ENCODE data around the gene TXNL4A.

TXNL4A gene

GRCh38 chr18:79979843-79980242 lies 8.5 kb downstream of the TXNL4A start:
- peaks cover 0 to 4% of the 10 kb centered on the region in 2 donors for H3K4me1 ChIP-seq (ENCODE audit: control insufficient read depth in 2 of 2, insufficient read depth in 2 of 2, low read length in 2 of 2)
- no peak overlapping the region for H3K27ac ChIP-seq (ENCODE audit: low read depth in 2 of 2, low read length in 2 of 2)
- no peaks in the 10 kb centered on the region for H3K9me3 ChIP-seq (ENCODE audit: control insufficient read depth in 2 of 2, low read length in 2 of 2)
- H3K36me3 ChIP-seq (ENCODE audit: control insufficient read depth in 2 of 2, insufficient read depth in 2 of 2, low read length in 2 of 2), result peaks cover 3 to 11% of the 10 kb centered on the region in 2 donors
- no peak overlapping the region for H3K9ac ChIP-seq (ENCODE audit: low read depth in 1 of 2, low read length in 2 of 2)
- H3K27me3 ChIP-seq (ENCODE audit: control insufficient read depth in 2 of 2, insufficient read depth in 2 of 2, low read length in 2 of 2), result no peaks in the 10 kb centered on the region
- H3K4me3 ChIP-seq (ENCODE audit: low read length in 2 of 2), result no peak overlapping the region

GRCh38 chr18:79975985-79976680 lies 12.2 kb downstream of the TXNL4A start:
- Histone ChIP-seq H3K4me3 (ENCODE audit: low read length in 2 of 2) (no peak overlapping the region), H3K9ac (ENCODE audit: low read depth in 1 of 2, low read length in 2 of 2) (no peak overlapping the region), H3K36me3 (ENCODE audit: control insufficient read depth in 2 of 2, insufficient read depth in 2 of 2, low read length in 2 of 2) (peaks cover 14 to 27% of the 10 kb centered on the region in 2 donors), H3K4me1 (ENCODE audit: control insufficient read depth in 2 of 2, insufficient read depth in 2 of 2, low read length in 2 of 2) (peaks cover 6 to 14% of the 10 kb centered on the region in 2 donors), H3K27ac (ENCODE audit: low read depth in 2 of 2, low read length in 2 of 2) (no peak overlapping the region), H3K9me3 (ENCODE audit: control insufficient read depth in 2 of 2, low read length in 2 of 2) (no peaks in the 10 kb centered on the region), H3K27me3 (ENCODE audit: control insufficient read depth in 2 of 2, insufficient read depth in 2 of 2, low read length in 2 of 2) (no peaks in the 10 kb centered on the region)

GRCh38 chr18:79975043-79975442 lies 13.3 kb downstream of the TXNL4A start:
- Histone ChIP-seq H3K9me3 (ENCODE audit: control insufficient read depth in 2 of 2, low read length in 2 of 2) (no peaks in the 10 kb centered on the region), H3K4me1 (ENCODE audit: control insufficient read depth in 2 of 2, insufficient read depth in 2 of 2, low read length in 2 of 2) (peaks cover 6 to 14% of the 10 kb centered on the region in 2 donors), H3K9ac (ENCODE audit: low read depth in 1 of 2, low read length in 2 of 2) (no peak overlapping the region), H3K36me3 (ENCODE audit: control insufficient read depth in 2 of 2, insufficient read depth in 2 of 2, low read length in 2 of 2) (peaks cover 23 to 36% of the 10 kb centered on the region in 2 donors), H3K27ac (ENCODE audit: low read depth in 2 of 2, low read length in 2 of 2) (no peak overlapping the region), H3K27me3 (ENCODE audit: control insufficient read depth in 2 of 2, insufficient read depth in 2 of 2, low read length in 2 of 2) (no peaks in the 10 kb centered on the region), H3K4me3 (ENCODE audit: low read length in 2 of 2) (no peak overlapping the region)

GRCh38 chr18:79974025-79974654 lies 14.2 kb downstream of the TXNL4A start:
- Histone ChIP-seq H3K4me1 (ENCODE audit: control insufficient read depth in 2 of 2, insufficient read depth in 2 of 2, low read length in 2 of 2) (peaks cover 6 to 14% of the 10 kb centered on the region in 2 donors), H3K27ac (ENCODE audit: low read depth in 2 of 2, low read length in 2 of 2) (no peak overlapping the region), H3K9me3 (ENCODE audit: control insufficient read depth in 2 of 2, low read length in 2 of 2) (no peaks in the 10 kb centered on the region), H3K36me3 (ENCODE audit: control insufficient read depth in 2 of 2, insufficient read depth in 2 of 2, low read length in 2 of 2) (peaks cover 24 to 38% of the 10 kb centered on the region in 2 donors), H3K4me3 (ENCODE audit: low read length in 2 of 2) (no peak overlapping the region), H3K27me3 (ENCODE audit: control insufficient read depth in 2 of 2, insufficient read depth in 2 of 2, low read length in 2 of 2) (no peaks in the 10 kb centered on the region), H3K9ac (ENCODE audit: low read depth in 1 of 2, low read length in 2 of 2) (no peak overlapping the region)

GRCh38 chr18:79973517-79973916 lies 14.8 kb downstream of the TXNL4A start:
- peaks cover 6 to 14% of the 10 kb centered on the region in 2 donors for H3K4me1 ChIP-seq (ENCODE audit: control insufficient read depth in 2 of 2, insufficient read depth in 2 of 2, low read length in 2 of 2)
- H3K4me3 ChIP-seq (ENCODE audit: low read length in 2 of 2), result no peak overlapping the region
- H3K9ac ChIP-seq (ENCODE audit: low read depth in 1 of 2, low read length in 2 of 2), result no peak overlapping the region
- H3K9me3 ChIP-seq (ENCODE audit: control insufficient read depth in 2 of 2, low read length in 2 of 2), result no peaks in the 10 kb centered on the region
- no peaks in the 10 kb centered on the region for H3K27me3 ChIP-seq (ENCODE audit: control insufficient read depth in 2 of 2, insufficient read depth in 2 of 2, low read length in 2 of 2)
- H3K27ac ChIP-seq (ENCODE audit: low read depth in 2 of 2, low read length in 2 of 2), result peak overlapping the region in 1 of 2 donors; percentile 76
- peaks cover 24 to 37% of the 10 kb centered on the region in 2 donors for H3K36me3 ChIP-seq (ENCODE audit: control insufficient read depth in 2 of 2, insufficient read depth in 2 of 2, low read length in 2 of 2)

GRCh38 chr18:79972720-79973119 lies 15.6 kb downstream of the TXNL4A start:
- Histone ChIP-seq H3K36me3 (ENCODE audit: control insufficient read depth in 2 of 2, insufficient read depth in 2 of 2, low read length in 2 of 2) (peaks cover 28 to 37% of the 10 kb centered on the region in 2 donors), H3K27ac (ENCODE audit: low read depth in 2 of 2, low read length in 2 of 2) (peak overlapping the region; percentile 64 to 76), H3K27me3 (ENCODE audit: control insufficient read depth in 2 of 2, insufficient read depth in 2 of 2, low read length in 2 of 2) (no peaks in the 10 kb centered on the region), H3K4me1 (ENCODE audit: control insufficient read depth in 2 of 2, insufficient read depth in 2 of 2, low read length in 2 of 2) (peaks cover 6 to 14% of the 10 kb centered on the region in 2 donors), H3K4me3 (ENCODE audit: low read length in 2 of 2) (no peak overlapping the region), H3K9me3 (ENCODE audit: control insufficient read depth in 2 of 2, low read length in 2 of 2) (no peaks in the 10 kb centered on the region), H3K9ac (ENCODE audit: low read depth in 1 of 2, low read length in 2 of 2) (no peak overlapping the region)

- Histone ChIP-seq H3K9me3 (ENCODE audit: control insufficient read depth in 2 of 2, low read length in 2 of 2) (no peaks in the 10 kb centered on the region), H3K4me3 (ENCODE audit: low read length in 2 of 2) (no peak overlapping the region), H3K36me3 (ENCODE audit: control insufficient read depth in 2 of 2, insufficient read depth in 2 of 2, low read length in 2 of 2) (peaks cover 29 to 39% of the 10 kb centered on the region in 2 donors), H3K27ac (ENCODE audit: low read depth in 2 of 2, low read length in 2 of 2) (no peak overlapping the region), H3K27me3 (ENCODE audit: control insufficient read depth in 2 of 2, insufficient read depth in 2 of 2, low read length in 2 of 2) (no peaks in the 10 kb centered on the region), H3K4me1 (ENCODE audit: control insufficient read depth in 2 of 2, insufficient read depth in 2 of 2, low read length in 2 of 2) (peaks cover 6 to 14% of the 10 kb centered on the region in 2 donors), H3K9ac (ENCODE audit: low read depth in 1 of 2, low read length in 2 of 2) (no peak overlapping the region)
Observed at GRCh38 chr18:79971986-79972385, 16.4 kb downstream of the TXNL4A start.

- Histone ChIP-seq H3K9ac (ENCODE audit: low read depth in 1 of 2, low read length in 2 of 2) (no peak overlapping the region), H3K9me3 (ENCODE audit: control insufficient read depth in 2 of 2, low read length in 2 of 2) (no peaks in the 10 kb centered on the region), H3K4me3 (ENCODE audit: low read length in 2 of 2) (no peak overlapping the region), H3K27ac (ENCODE audit: low read depth in 2 of 2, low read length in 2 of 2) (no peak overlapping the region), H3K36me3 (ENCODE audit: control insufficient read depth in 2 of 2, insufficient read depth in 2 of 2, low read length in 2 of 2) (peaks cover 29 to 39% of the 10 kb centered on the region in 2 donors), H3K27me3 (ENCODE audit: control insufficient read depth in 2 of 2, insufficient read depth in 2 of 2, low read length in 2 of 2) (no peaks in the 10 kb centered on the region), H3K4me1 (ENCODE audit: control insufficient read depth in 2 of 2, insufficient read depth in 2 of 2, low read length in 2 of 2) (peaks cover 6 to 14% of the 10 kb centered on the region in 2 donors)
Observed at GRCh38 chr18:79971211-79971952, 17.0 kb downstream of the TXNL4A start.

- Histone ChIP-seq H3K36me3 (ENCODE audit: control insufficient read depth in 2 of 2, insufficient read depth in 2 of 2, low read length in 2 of 2) (peaks cover 29 to 39% of the 10 kb centered on the region in 2 donors), H3K4me3 (ENCODE audit: low read length in 2 of 2) (no peak overlapping the region), H3K4me1 (ENCODE audit: control insufficient read depth in 2 of 2, insufficient read depth in 2 of 2, low read length in 2 of 2) (peaks cover 6 to 15% of the 10 kb centered on the region in 2 donors), H3K27me3 (ENCODE audit: control insufficient read depth in 2 of 2, insufficient read depth in 2 of 2, low read length in 2 of 2) (no peaks in the 10 kb centered on the region), H3K9me3 (ENCODE audit: control insufficient read depth in 2 of 2, low read length in 2 of 2) (no peaks in the 10 kb centered on the region), H3K9ac (ENCODE audit: low read depth in 1 of 2, low read length in 2 of 2) (no peak overlapping the region), H3K27ac (ENCODE audit: low read depth in 2 of 2, low read length in 2 of 2) (no peak overlapping the region)
Observed at GRCh38 chr18:79970419-79971133, 17.8 kb downstream of the TXNL4A start.
